A549 (cell line): Measurements from ENCODE around the gene C1GALT1.

Source experiments
- CTCF ChIP-seq: fragments of >200 bp; sonication (Bioruptor Twin); formaldehyde crosslinking; IDR thresholded peaks from 3 replicates; pipeline ENCODE4 v1.5.1; 2016
- JUN ChIP-seq, 2 experiments: fragments of >200 bp; sonication (Bioruptor Twin); formaldehyde crosslinking; IDR thresholded peaks; 2 replicates in 1 of 2; 3 replicates in 1 of 2; pipeline ENCODE4 v1.6.1; 2016 to 2017
- RCOR1 ChIP-seq: fragments of 150-350 bp; IDR thresholded peaks from 2 replicates; pipeline ENCODE4 v1.6.1; 2014; ENCODE audit warnings: antibody characterized with exemption, low read length, low read depth

DNA sequence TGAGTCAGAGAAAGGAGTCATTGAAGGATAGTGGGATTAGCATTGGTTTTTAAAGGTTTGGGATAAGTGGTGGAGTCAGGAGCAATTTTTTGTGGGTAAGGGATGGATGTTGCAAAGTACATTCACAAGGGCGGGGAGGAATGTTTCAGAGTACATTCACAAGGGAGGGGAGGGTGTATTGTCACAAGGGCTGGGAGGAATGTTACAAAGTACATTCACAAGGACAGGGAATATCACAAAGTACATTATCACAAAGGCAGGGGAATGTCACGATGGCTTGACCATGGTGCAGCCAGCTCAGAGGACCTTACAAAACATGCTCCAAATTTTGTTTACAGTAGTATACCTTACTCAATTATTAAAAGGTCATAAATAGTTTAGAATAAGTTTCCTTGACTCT, 30.3 kb downstream of the C1GALT1 start:
- TF ChIP-seq CTCF, result no peak
- no peak for TF ChIP-seq RCOR1
- TF ChIP-seq JUN (IDR thresholded peaks at IDR 0.05), result no peak
